Mesendoderm (in vitro differentiated cells): ENCODE results near the gene ADIG.

ENCODE experiments used
- DNase-seq: peaks from one replicate; pipeline ENCODE4 v3.0.0; 2013
- H2AK5ac ChIP-seq: 2 replicates; pipeline ENCODE4 v1.6.1; 2013; ENCODE audit warnings: low read length, inconsistent platforms
- H2BK120ac ChIP-seq: 2 replicates; pipeline ENCODE4 v1.6.1; 2013; ENCODE audit warnings: low read depth, mild to moderate bottlenecking, low read length, moderate library complexity, mixed read lengths
- H2BK15ac ChIP-seq: replicated peaks from 2 replicates; pipeline ENCODE4 v1.6.1; 2013; ENCODE audit warnings: low read depth, mild to moderate bottlenecking, moderate library complexity
- H2BK5ac ChIP-seq: 2 replicates; pipeline ENCODE4 v1.6.1; 2013; ENCODE audit warnings: low read length, inconsistent platforms
- H3K18ac ChIP-seq: 2 replicates; pipeline ENCODE4 v1.6.1; 2013; ENCODE audit warnings: mild to moderate bottlenecking, low read length, mixed read lengths
- H3K23ac ChIP-seq: one replicate; pipeline ENCODE4 v1.6.1; 2013; ENCODE audit warnings: low read length
- H3K27ac ChIP-seq: 2 replicates; pipeline ENCODE4 v1.5.1; 2013; ENCODE audit warnings: low read depth, mild to moderate bottlenecking, inconsistent platforms, low read length, moderate library complexity
- H3K27me3 ChIP-seq: 2 replicates; pipeline ENCODE4 v1.6.1; 2013; ENCODE audit warnings: low read length, control low read depth, mild to moderate bottlenecking, inconsistent platforms; ENCODE audit not compliant: insufficient read depth, poor library complexity
- H3K36me3 ChIP-seq: 2 replicates; pipeline ENCODE4 v1.6.1; 2013; ENCODE audit warnings: low read length, inconsistent platforms; ENCODE audit not compliant: control insufficient read depth, insufficient read depth
- H3K4ac ChIP-seq: one replicate; pipeline ENCODE4 v1.6.1; 2013; ENCODE audit warnings: low read depth, mild to moderate bottlenecking, low read length, moderate library complexity
- H3K4me1 ChIP-seq: 2 replicates; pipeline ENCODE4 v1.6.1; 2013; ENCODE audit warnings: low read depth, low read length, inconsistent platforms; ENCODE audit not compliant: control insufficient read depth
- H3K4me2 ChIP-seq: 2 replicates; pipeline ENCODE4 v1.6.1; 2013; ENCODE audit warnings: low read length
- H3K4me3 ChIP-seq: 2 replicates; pipeline ENCODE4 v1.5.1; 2013; ENCODE audit warnings: mild to moderate bottlenecking, low read length
- H3K56ac ChIP-seq: one replicate; pipeline ENCODE4 v1.6.1; 2013; ENCODE audit warnings: low read length
- H3K79me1 ChIP-seq: 2 replicates; pipeline ENCODE4 v1.6.1; 2013; ENCODE audit warnings: low read length, inconsistent platforms
- H3K79me2 ChIP-seq: 2 replicates; pipeline ENCODE4 v1.6.1; 2013; ENCODE audit warnings: mild to moderate bottlenecking, low read length; ENCODE audit not compliant: control insufficient read depth, insufficient read depth
- H3K9ac ChIP-seq: 2 replicates; pipeline ENCODE4 v1.6.1; 2013; ENCODE audit warnings: low read length, inconsistent platforms
- H4K5ac ChIP-seq: one replicate; pipeline ENCODE4 v1.6.1; 2013; ENCODE audit warnings: low read length
- H4K8ac ChIP-seq: one replicate; pipeline ENCODE4 v1.6.1; 2013; ENCODE audit warnings: low read depth, mild to moderate bottlenecking, control low read depth, low read length, moderate library complexity
- WGBS: extraction: QIAGEN DNeasy Blood & Tissue Kit; methylation state at CpG from one replicate; pipeline ENCODE4 v1.1.7; 2013; ENCODE audit warnings: low lambda C conversion rate, missing lambda C conversion rate; ENCODE audit not compliant: insufficient coverage; ENCODE audit errors: extremely low coverage; 5-methylcytosine and 5-hydroxymethylcytosine counted together

Gene ADIG

DNA sequence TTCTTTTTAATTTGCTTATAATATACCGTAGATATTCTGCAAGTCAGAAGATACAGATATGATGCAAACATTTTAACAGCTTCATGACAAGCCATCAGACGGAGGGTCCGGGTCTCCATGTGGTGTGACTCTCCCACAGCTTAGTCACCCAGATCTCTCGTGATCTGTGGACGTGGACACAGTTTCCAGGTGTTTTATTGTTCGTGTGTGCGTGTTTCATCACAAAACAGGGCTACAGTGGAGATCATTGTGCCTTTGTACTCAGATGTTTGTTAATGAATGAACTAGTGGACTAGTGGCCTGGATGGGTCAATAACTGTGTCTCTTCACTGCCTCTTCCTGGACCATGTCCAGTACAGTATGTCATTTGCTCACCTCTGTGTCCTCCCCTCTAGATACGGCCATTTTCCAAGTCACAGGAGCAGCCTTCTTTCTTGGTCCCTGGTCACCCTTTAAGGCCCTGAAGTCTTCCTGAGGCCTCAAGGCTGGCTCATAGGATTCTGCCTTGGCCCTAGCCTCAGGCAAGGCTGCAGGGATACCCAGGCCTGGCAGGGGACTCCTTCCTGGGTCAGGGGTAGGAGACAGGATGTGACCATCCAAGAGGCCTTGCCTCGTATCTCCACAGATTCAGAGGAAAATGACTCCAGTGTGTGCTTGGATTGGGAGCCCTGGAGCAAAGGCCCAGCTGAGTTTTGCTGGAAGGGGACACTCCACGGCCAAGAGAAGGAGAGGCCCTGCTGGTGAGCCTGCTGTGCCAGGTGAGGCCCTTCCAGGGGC lies 4.6 kb downstream of the ADIG start:
- Histone ChIP-seq H3K18ac (peak overlapping the region; percentile 7), H3K36me3 (no peaks in the 10 kb centered on the region), H3K4me3 (no peak overlapping the region), H3K79me2 (no peaks in the 10 kb centered on the region), H3K56ac (peak overlapping the region; percentile 51), H4K8ac (no peak overlapping the region), H2BK120ac (no peak overlapping the region), H3K4me2 (no peak overlapping the region), H3K79me1 (no peaks in the 10 kb centered on the region), H3K27ac (no peak overlapping the region), H3K9ac (no peak overlapping the region), H4K5ac (no peak overlapping the region), H3K23ac (peak overlapping the region; percentile 86), H3K4ac (peak overlapping the region; percentile 38), H2AK5ac (peak overlapping the region; percentile 87), H3K4me1 (peaks cover 4% of the 10 kb centered on the region), H2BK15ac (no peak overlapping the region), H2BK5ac (peak overlapping the region; percentile 22), H3K27me3 (no peaks in the 10 kb centered on the region)
- no peak for DNase-seq
- WGBS = no CpG with 5 or more reads among the region's 10 CpGs

- H3K79me2 ChIP-seq = no peaks in the 10 kb centered on the region
- H2AK5ac ChIP-seq = peak overlapping the region; percentile 39
- no peak overlapping the region for H4K8ac ChIP-seq
- no peaks in the 10 kb centered on the region for H3K79me1 ChIP-seq
- no peaks in the 10 kb centered on the region for H3K36me3 ChIP-seq
- H3K9ac ChIP-seq = no peak overlapping the region
- no peak overlapping the region for H3K56ac ChIP-seq
- peak overlapping the region; percentile 7 for H3K18ac ChIP-seq
- H3K4me3 ChIP-seq = no peak overlapping the region
- no peak overlapping the region for H2BK120ac ChIP-seq
- no peak overlapping the region for H2BK15ac ChIP-seq
- no peak for DNase-seq
- H3K27ac ChIP-seq = no peak overlapping the region
- H2BK5ac ChIP-seq = peak overlapping the region; percentile 22
- H4K5ac ChIP-seq = no peak overlapping the region
- peak overlapping the region; percentile 21 for H3K4ac ChIP-seq
- peaks cover 4% of the 10 kb centered on the region for H3K4me1 ChIP-seq
- H3K27me3 ChIP-seq = no peaks in the 10 kb centered on the region
- no peak overlapping the region for H3K4me2 ChIP-seq
- no peak overlapping the region for H3K23ac ChIP-seq
- WGBS = no CpG with 5 or more reads among the region's 3 CpGs
These were observed 5.2 kb downstream of the ADIG start for GRCh38 chr20:38586181-38586525.

DNA sequence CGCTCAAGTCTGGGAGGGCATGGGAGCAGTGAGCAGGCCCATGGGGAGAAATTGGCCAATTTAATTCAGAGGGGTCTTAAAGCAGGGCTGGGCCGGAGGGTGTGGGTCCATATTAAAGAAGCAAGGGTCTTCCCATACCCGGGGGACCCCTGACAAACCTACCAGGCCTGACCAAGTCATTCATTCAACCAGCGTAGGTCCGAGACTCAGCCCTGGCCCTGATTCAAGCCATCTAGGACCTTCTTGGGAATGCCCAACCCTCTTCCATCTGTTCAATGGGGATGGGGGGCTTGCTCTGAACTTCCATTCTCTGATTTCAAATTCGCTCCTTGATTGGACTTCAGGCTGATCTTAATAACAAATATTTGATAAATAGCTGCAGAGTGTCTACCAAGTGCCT lies 7.3 kb downstream of the ADIG start:
- no peak overlapping the region for H3K9ac ChIP-seq
- H3K4me3 ChIP-seq = no peak overlapping the region
- peak overlapping the region; percentile 20 for H3K4ac ChIP-seq
- no peak overlapping the region for H3K56ac ChIP-seq
- no peak overlapping the region for H2AK5ac ChIP-seq
- no peak overlapping the region for H2BK5ac ChIP-seq
- peak overlapping the region; percentile 7 for H2BK120ac ChIP-seq
- H3K27me3 ChIP-seq = no peaks in the 10 kb centered on the region
- H4K8ac ChIP-seq = no peak overlapping the region
- H3K36me3 ChIP-seq = no peaks in the 10 kb centered on the region
- no peaks in the 10 kb centered on the region for H3K79me2 ChIP-seq
- DNase-seq = no peak
- no peak overlapping the region for H3K4me2 ChIP-seq
- H3K27ac ChIP-seq = no peak overlapping the region
- no peak overlapping the region for H4K5ac ChIP-seq
- WGBS = no CpG with 5 or more reads among the region's 6 CpGs
- peaks cover 10% of the 10 kb centered on the region for H3K4me1 ChIP-seq
- no peak overlapping the region for H3K23ac ChIP-seq
- peak overlapping the region; percentile 12 for H3K18ac ChIP-seq
- H2BK15ac ChIP-seq = no peak overlapping the region
- H3K79me1 ChIP-seq = no peaks in the 10 kb centered on the region

DNA sequence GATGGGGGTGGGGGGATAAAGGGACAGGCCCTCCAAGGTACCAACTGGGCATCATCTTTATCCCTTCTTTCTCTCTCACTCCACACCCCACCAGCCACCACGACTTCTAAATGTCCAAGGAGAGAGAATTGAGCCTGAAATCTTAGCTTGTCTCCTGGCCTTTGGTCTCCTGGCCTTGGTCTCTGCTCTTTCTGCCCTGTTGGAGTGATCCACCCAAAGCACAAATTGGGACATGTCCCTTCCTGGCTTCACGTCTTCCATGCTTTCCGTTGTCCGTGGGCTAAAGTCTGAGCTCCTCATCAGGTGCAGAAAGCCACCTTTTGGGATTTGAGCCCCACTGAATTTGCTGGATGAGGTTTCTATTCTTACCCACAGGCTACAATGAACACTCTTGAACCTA lies 8.4 kb downstream of the ADIG start:
- DNase-seq = no peak
- H4K8ac ChIP-seq = no peak overlapping the region
- WGBS = no CpG with 5 or more reads among the region's 4 CpGs
- no peak overlapping the region for H3K27ac ChIP-seq
- no peak overlapping the region for H3K4me3 ChIP-seq
- H3K27me3 ChIP-seq = no peaks in the 10 kb centered on the region
- no peak overlapping the region for H3K9ac ChIP-seq
- H3K4ac ChIP-seq = no peak overlapping the region
- no peak overlapping the region for H3K23ac ChIP-seq
- H3K18ac ChIP-seq = no peak overlapping the region
- no peaks in the 10 kb centered on the region for H3K36me3 ChIP-seq
- no peak overlapping the region for H3K56ac ChIP-seq
- H4K5ac ChIP-seq = no peak overlapping the region
- no peak overlapping the region for H3K4me2 ChIP-seq
- peak overlapping the region; percentile 64 for H2AK5ac ChIP-seq
- H2BK15ac ChIP-seq = no peak overlapping the region
- H3K79me1 ChIP-seq = no peaks in the 10 kb centered on the region
- H3K4me1 ChIP-seq = peaks cover 6% of the 10 kb centered on the region
- no peaks in the 10 kb centered on the region for H3K79me2 ChIP-seq
- peak overlapping the region; percentile 61 for H2BK5ac ChIP-seq
- peak overlapping the region; percentile 6 for H2BK120ac ChIP-seq

DNA sequence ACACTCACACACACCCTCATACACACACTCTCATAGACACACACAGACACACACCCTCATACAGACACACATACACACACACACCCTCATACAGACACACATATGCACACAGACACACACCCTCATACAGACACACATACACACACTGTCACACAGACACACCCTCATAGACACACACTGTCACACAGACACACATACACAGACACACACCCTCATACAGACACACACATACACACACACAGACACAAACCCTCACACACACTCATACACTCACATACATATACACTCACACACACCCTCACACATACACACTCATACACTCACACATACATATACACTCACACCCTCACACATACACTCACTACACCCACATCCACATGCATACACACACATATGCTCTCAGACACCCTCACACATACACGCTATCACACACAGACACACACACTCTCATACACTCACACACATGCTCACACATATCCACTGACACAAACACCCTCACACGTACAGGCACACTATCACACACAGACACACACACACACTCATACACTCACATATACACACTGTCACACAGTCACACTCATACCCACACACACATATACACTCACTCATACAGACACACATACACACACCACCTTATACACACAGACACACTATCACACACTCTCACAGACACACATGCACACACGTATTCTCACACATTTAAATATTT lies 9.1 kb downstream of the ADIG start:
- no peak overlapping the region for H3K23ac ChIP-seq
- H2AK5ac ChIP-seq = peak overlapping the region; percentile 97
- H3K27me3 ChIP-seq = no peaks in the 10 kb centered on the region
- no peaks in the 10 kb centered on the region for H3K79me2 ChIP-seq
- WGBS = 100% methylated on average over 1 of the region's 3 CpGs
- no peak overlapping the region for H3K4me2 ChIP-seq
- no peak overlapping the region for H2BK120ac ChIP-seq
- H3K9ac ChIP-seq = no peak overlapping the region
- H3K27ac ChIP-seq = no peak overlapping the region
- H3K4me3 ChIP-seq = no peak overlapping the region
- no peak for DNase-seq
- no peak overlapping the region for H4K5ac ChIP-seq
- no peak overlapping the region for H3K18ac ChIP-seq
- H4K8ac ChIP-seq = no peak overlapping the region
- H3K79me1 ChIP-seq = no peaks in the 10 kb centered on the region
- H2BK5ac ChIP-seq = peak overlapping the region; percentile 68
- H2BK15ac ChIP-seq = no peak overlapping the region
- no peaks in the 10 kb centered on the region for H3K36me3 ChIP-seq
- peaks cover 5% of the 10 kb centered on the region for H3K4me1 ChIP-seq
- peak overlapping the region; percentile 44 for H3K4ac ChIP-seq
- peak overlapping the region; percentile 79 for H3K56ac ChIP-seq
